Liver (tissue), 9 donors: ENCODE data around the gene CFAP251. TPM values are rescaled to one million over a fixed set of nuclear protein-coding genes. Genes with fewer than 3 reads are reported as not detected.

Experiments used
- DNase-seq: peaks from one replicate; pipeline ENCODE4 v3.0.0-alpha.2; 2017; ENCODE audit warnings: low spot score
- H3K27ac ChIP-seq, 2 donors: one replicate each; pipeline ENCODE4 v1.7.0; 2013; ENCODE audit warnings: inconsistent platforms in 2 of 2, low read length in 2 of 2, control low read depth in 1 of 2, low read depth in 1 of 2, mild to moderate bottlenecking in 1 of 2
- H3K27me3 ChIP-seq, 4 donors: one replicate each; pipeline versions ENCODE4 v1.6.1 to v1.7.0; 2013; ENCODE audit warnings: low read length in 3 of 4, inconsistent platforms in 1 of 4, mild to moderate bottlenecking in 1 of 4, moderate library complexity in 1 of 4; ENCODE audit not compliant: control insufficient read depth in 4 of 4, insufficient read depth in 4 of 4
- H3K36me3 ChIP-seq, 4 donors: one replicate each; pipeline versions ENCODE4 v1.6.1 to v1.7.0; 2013; ENCODE audit warnings: low read length in 3 of 4, mild to moderate bottlenecking in 3 of 4, low read depth in 1 of 4, moderate library complexity in 1 of 4; ENCODE audit not compliant: control insufficient read depth in 4 of 4, insufficient read depth in 3 of 4
- H3K4me1 ChIP-seq, 4 donors: one replicate each; pipeline versions ENCODE4 v1.6.1 to v1.7.0; 2013; ENCODE audit warnings: low read length in 3 of 4, mild to moderate bottlenecking in 3 of 4, moderate library complexity in 1 of 4; ENCODE audit not compliant: control insufficient read depth in 4 of 4, insufficient read depth in 4 of 4
- H3K4me3 ChIP-seq, 3 donors: one replicate each; pipeline versions ENCODE4 v1.6.1 to v1.7.0; 2013; ENCODE audit warnings: low read length in 3 of 3, control low read depth in 1 of 3, low read depth in 1 of 3, mild to moderate bottlenecking in 1 of 3
- H3K9ac ChIP-seq, 2 donors: one replicate each; pipeline ENCODE4 v1.7.0; 2013; ENCODE audit warnings: low read length in 2 of 2, mild to moderate bottlenecking in 2 of 2, moderate library complexity in 2 of 2, control low read depth in 1 of 2, low read depth in 1 of 2
- H3K9me3 ChIP-seq, 4 donors: one replicate each; pipeline versions ENCODE4 v1.6.1 to v1.7.0; 2013; ENCODE audit warnings: low read length in 3 of 4; ENCODE audit not compliant: control insufficient read depth in 4 of 4
- EGR1 ChIP-seq, 2 donors: IDR thresholded peaks; 2 replicates each; pipeline ENCODE4 v1.6.1; 2016 to 2018; ENCODE audit warnings: antibody characterized with exemption in 2 of 2, low read depth in 2 of 2
- FOXA1 ChIP-seq: IDR thresholded peaks from 2 replicates; pipeline ENCODE4 v1.6.1; 2016; ENCODE audit warnings: antibody characterized with exemption
- FOXA2 ChIP-seq: IDR thresholded peaks from 2 replicates; pipeline ENCODE4 v1.6.1; 2016; ENCODE audit warnings: antibody characterized with exemption
- GABPA ChIP-seq, 2 donors: IDR thresholded peaks in 1 of 2; conservative IDR thresholded peaks in 1 of 2; 2 replicates each; pipeline ENCODE4 v1.6.1; 2016; ENCODE audit warnings: antibody characterized with exemption in 2 of 2, mild to moderate bottlenecking in 1 of 2, moderate library complexity in 1 of 2
- HNF4G ChIP-seq: IDR thresholded peaks from 2 replicates; pipeline ENCODE4 v1.6.1; 2016; ENCODE audit warnings: antibody characterized with exemption
- JUND ChIP-seq, 2 donors: IDR thresholded peaks; 2 replicates each; pipeline ENCODE4 v1.6.1; 2016; ENCODE audit warnings: antibody characterized with exemption in 2 of 2
- SP1 ChIP-seq: IDR thresholded peaks from 2 replicates; pipeline ENCODE4 v1.6.1; 2018; ENCODE audit warnings: antibody characterized with exemption, mild to moderate bottlenecking
- TAF1 ChIP-seq: conservative IDR thresholded peaks from 2 replicates; pipeline ENCODE4 v1.6.1; 2016; ENCODE audit warnings: antibody characterized with exemption, mild to moderate bottlenecking
- YY1 ChIP-seq: IDR thresholded peaks from 2 replicates; pipeline ENCODE4 v1.6.1; 2016; ENCODE audit warnings: antibody characterized with exemption, mild to moderate bottlenecking
- WGBS: extraction: QIAGEN DNeasy Blood & Tissue Kit; methylation state at CpG from one replicate; pipeline ENCODE4 v1.1.7; 2013; 5-methylcytosine and 5-hydroxymethylcytosine counted together
- polyA plus RNA-seq, 2 donors: library from polyadenylated mRNA; stranded (reverse) in 1 of 2; unstranded in 1 of 2; fragments of 200-250 nt in 1 of 2; fragments of >200 nt in 1 of 2; fragmentation: Nextera tagmentation in 1 of 2; extraction: Ambion mirVana in 1 of 2; gene quantifications; one replicate each; pipeline versions ENCODE4 v1.2.1 to v1.2.3, GENCODE V29; 2013 to 2015
- total RNA-seq, 2 donors: library from RNA; depleted of rRNA; stranded (reverse); fragments of >200 nt; gene quantifications; one replicate each; pipeline ENCODE4 v1.2.3, GENCODE V29; 2014
- TF ChIP-seq, protein P1 (sequence below): IDR thresholded peaks from 2 replicates; pipeline ENCODE4 v1.6.1; 2016; ENCODE audit warnings: antibody characterized with exemption
- TF ChIP-seq, protein P2 (sequence below): fragments of 150-350 bp; IDR thresholded peaks from 2 replicates; pipeline ENCODE4 v1.5.1; 2017; ENCODE audit warnings: improper control_type of control experiment, low read depth, low read length; ENCODE audit not compliant: missing input control
- TF ChIP-seq, protein P3 (sequence below): IDR thresholded peaks from 2 replicates; pipeline ENCODE4 v1.6.1; 2016; ENCODE audit warnings: antibody characterized with exemption
- donor health status: healthy.
- donor health status: healthy.
- donor health status: healthy.
- donor health status: healthy.
- donor health status: healthy.

CFAP251 gene
- total and polyA plus RNA-seq, 4 donors: 1.6 to 4.0 (median 2.0) TPM

DNA sequence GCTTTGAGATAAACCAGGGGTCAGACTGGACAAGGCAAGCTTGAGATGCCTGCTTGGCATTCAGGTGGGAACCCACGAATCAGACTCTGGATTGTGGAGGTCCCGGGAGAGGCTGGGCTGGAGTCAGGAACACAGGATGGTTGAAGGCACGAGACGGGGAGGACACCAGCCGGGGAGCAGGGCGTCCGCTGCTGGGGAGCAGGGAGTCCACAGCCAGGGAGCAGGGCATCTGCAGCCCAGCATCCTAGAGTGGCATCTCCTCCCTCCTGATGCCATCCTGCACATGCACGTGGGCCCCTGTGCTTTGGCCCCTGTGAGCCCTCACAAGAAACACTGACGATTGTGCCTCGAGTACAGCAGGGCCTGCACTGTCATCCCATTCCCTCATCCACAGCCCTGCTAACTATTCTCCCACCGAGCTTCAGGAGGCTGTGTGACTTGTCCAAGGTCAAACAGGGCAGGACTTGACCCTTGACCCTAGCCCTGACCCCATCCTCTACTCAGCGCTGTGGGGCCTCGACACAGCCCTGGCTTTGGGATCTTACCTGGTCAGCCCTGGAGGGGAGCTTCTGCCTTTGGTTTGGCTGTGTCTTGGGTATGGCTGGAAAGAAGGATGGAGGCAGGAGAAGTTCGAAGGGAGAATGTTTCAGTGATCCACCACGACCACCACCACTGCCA, 45.1 kb downstream of the CFAP251 start (continued):
- TF ChIP-seq FOXA2: no peak
- no peak for TF ChIP-seq FOXA1

DNA sequence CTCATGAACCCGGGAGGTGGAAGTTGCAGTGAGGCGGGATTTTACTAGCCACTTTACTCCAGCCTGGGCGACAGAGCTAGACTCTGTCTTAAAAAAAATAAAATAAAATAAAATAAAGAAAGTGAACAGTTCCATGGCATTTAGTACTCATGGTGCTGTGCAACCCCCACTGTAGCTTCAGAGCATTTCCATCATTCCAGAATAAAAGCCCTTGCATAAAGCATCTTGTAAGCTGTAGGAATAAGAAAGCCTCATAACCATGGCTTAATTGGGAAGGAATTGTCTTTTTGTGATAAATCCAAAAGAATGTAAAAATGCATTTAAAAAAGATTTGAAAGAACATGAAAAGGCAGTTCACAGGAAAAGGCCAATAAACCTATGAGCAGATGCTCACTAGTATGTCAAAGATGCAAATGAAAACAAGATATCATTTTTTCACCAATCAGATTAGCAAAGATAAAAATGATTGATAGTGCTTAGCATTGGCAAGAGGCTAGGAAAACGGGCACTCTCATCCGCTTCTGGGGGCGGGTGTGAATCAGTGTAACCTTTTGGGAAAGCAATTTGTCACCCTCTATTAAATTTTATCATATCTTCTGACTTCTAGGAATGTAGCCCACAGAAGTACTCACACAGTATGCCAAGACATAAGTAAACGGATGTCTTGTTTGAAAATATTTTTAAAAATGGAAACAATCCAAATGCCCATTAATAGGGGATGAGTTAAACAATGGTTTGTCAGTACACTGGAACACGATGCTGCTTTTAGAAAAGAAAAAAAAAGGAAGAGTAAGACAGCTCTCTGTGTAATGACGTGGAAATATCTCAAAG, 46.6 kb downstream of the CFAP251 start:
- no peak overlapping the region for H3K4me3 ChIP-seq
- H3K27me3 ChIP-seq: no peaks in the 10 kb centered on the region
- no peak overlapping the region for H3K27ac ChIP-seq
- TF ChIP-seq, protein P1, sequence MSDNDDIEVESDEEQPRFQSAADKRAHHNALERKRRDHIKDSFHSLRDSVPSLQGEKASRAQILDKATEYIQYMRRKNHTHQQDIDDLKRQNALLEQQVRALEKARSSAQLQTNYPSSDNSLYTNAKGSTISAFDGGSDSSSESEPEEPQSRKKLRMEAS: no peak
- no peak for TF ChIP-seq TAF1
- H3K9ac ChIP-seq: no peak overlapping the region
- 78% methylated on average over 9 of the region's 9 CpGs for WGBS
- no peaks in the 10 kb centered on the region for H3K4me1 ChIP-seq
- no peaks in the 10 kb centered on the region for H3K9me3 ChIP-seq
- DNase-seq: no peak
- H3K36me3 ChIP-seq: peaks cover 0 to 2% (median 0%) of the 10 kb centered on the region in 4 donors

DNA sequence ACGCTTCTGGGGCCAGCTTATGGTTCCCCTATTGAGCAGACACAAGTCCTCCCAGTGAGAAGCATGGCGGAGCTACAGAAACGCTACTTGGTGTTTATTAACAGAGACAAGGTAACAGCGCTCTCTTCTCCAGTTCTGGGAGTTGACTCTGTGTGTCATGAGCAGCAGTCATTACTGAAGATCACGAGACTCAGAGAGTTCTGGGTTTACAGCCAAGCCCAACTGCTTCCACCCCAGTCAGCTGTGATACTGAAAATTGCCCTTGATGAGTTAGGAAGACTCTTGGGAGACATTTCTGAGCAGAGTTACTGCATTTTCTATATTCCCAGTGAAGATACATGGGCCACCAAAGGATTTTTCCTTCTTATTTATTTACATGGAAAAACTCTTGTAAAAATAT, 48.6 kb downstream of the CFAP251 start:
- no peak overlapping the region for H3K27ac ChIP-seq
- H3K4me1 ChIP-seq: no peaks in the 10 kb centered on the region
- H3K36me3 ChIP-seq: peaks cover 0 to 2% (median 0%) of the 10 kb centered on the region in 4 donors
- DNase-seq: no peak
- H3K27me3 ChIP-seq: no peaks in the 10 kb centered on the region
- 90% methylated on average over 5 of the region's 5 CpGs for WGBS
- no peak overlapping the region for H3K9ac ChIP-seq
- no peaks in the 10 kb centered on the region for H3K9me3 ChIP-seq
- H3K4me3 ChIP-seq: no peak overlapping the region
- TF ChIP-seq, protein P2, sequence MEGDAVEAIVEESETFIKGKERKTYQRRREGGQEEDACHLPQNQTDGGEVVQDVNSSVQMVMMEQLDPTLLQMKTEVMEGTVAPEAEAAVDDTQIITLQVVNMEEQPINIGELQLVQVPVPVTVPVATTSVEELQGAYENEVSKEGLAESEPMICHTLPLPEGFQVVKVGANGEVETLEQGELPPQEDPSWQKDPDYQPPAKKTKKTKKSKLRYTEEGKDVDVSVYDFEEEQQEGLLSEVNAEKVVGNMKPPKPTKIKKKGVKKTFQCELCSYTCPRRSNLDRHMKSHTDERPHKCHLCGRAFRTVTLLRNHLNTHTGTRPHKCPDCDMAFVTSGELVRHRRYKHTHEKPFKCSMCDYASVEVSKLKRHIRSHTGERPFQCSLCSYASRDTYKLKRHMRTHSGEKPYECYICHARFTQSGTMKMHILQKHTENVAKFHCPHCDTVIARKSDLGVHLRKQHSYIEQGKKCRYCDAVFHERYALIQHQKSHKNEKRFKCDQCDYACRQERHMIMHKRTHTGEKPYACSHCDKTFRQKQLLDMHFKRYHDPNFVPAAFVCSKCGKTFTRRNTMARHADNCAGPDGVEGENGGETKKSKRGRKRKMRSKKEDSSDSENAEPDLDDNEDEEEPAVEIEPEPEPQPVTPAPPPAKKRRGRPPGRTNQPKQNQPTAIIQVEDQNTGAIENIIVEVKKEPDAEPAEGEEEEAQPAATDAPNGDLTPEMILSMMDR: no peak
- TF ChIP-seq YY1: no peak
- no peak for TF ChIP-seq GABPA (IDR thresholded peaks at IDR 0.05 in 1 of 2, conservative IDR thresholded peaks at IDR 0.05 in 1 of 2)
- no peak for TF ChIP-seq HNF4G
- TF ChIP-seq SP1: no peak
- TF ChIP-seq JUND (IDR thresholded peaks at IDR 0.05): no peak
- no peak for TF ChIP-seq EGR1 (IDR thresholded peaks at IDR 0.05; ENCODE audit: low read depth in 2 of 2)
- TF ChIP-seq, protein P3, sequence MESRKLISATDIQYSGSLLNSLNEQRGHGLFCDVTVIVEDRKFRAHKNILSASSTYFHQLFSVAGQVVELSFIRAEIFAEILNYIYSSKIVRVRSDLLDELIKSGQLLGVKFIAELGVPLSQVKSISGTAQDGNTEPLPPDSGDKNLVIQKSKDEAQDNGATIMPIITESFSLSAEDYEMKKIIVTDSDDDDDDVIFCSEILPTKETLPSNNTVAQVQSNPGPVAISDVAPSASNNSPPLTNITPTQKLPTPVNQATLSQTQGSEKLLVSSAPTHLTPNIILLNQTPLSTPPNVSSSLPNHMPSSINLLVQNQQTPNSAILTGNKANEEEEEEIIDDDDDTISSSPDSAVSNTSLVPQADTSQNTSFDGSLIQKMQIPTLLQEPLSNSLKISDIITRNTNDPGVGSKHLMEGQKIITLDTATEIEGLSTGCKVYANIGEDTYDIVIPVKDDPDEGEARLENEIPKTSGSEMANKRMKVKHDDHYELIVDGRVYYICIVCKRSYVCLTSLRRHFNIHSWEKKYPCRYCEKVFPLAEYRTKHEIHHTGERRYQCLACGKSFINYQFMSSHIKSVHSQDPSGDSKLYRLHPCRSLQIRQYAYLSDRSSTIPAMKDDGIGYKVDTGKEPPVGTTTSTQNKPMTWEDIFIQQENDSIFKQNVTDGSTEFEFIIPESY: no peak
- no peak for TF ChIP-seq FOXA1
